H9 (cell line): ENCODE data around the gene TENM4. TPM values are rescaled to one million over a fixed set of nuclear protein-coding genes. Genes with fewer than 3 reads are reported as not detected.

Source experiments
- DNase-seq: peaks from one replicate; pipeline ENCODE4 v3.0.0-alpha.2; 2017
- H2AFZ ChIP-seq: one replicate; pipeline ENCODE4 v1.6.1; 2013; ENCODE audit warnings: mild to moderate bottlenecking, low read length, control low read depth, moderate library complexity
- H2AK5ac ChIP-seq: 2 replicates; pipeline ENCODE4 v1.6.1; 2013; ENCODE audit warnings: low read length, control low read depth, mixed read lengths; ENCODE audit not compliant: insufficient read length
- H2BK120ac ChIP-seq: one replicate; pipeline ENCODE4 v1.6.1; 2013; ENCODE audit warnings: low read depth, mild to moderate bottlenecking, low read length, control low read depth, inconsistent platforms; ENCODE audit not compliant: poor library complexity, severe bottlenecking
- H2BK12ac ChIP-seq: 2 replicates; pipeline ENCODE4 v1.6.1; 2013; ENCODE audit warnings: low read length, control low read depth, mixed read lengths, low read depth; ENCODE audit not compliant: insufficient read length
- H2BK15ac ChIP-seq: 2 replicates; pipeline ENCODE4 v1.6.1; 2013; ENCODE audit warnings: low read depth, low read length, control low read depth
- H2BK20ac ChIP-seq: one replicate; pipeline ENCODE4 v1.6.1; 2013; ENCODE audit warnings: low read depth, mild to moderate bottlenecking, low read length, control low read depth, inconsistent platforms; ENCODE audit not compliant: poor library complexity, severe bottlenecking
- H2BK5ac ChIP-seq: 2 replicates; pipeline ENCODE4 v1.6.1; 2013; ENCODE audit warnings: low read length, control low read depth, mixed read lengths; ENCODE audit not compliant: insufficient read length
- H3K14ac ChIP-seq: 2 replicates; pipeline ENCODE4 v1.6.1; 2013; ENCODE audit warnings: low read length, control low read depth; ENCODE audit not compliant: insufficient read depth
- H3K18ac ChIP-seq: 2 replicates; pipeline ENCODE4 v1.6.1; 2013; ENCODE audit warnings: low read depth, mild to moderate bottlenecking, mixed read lengths, low read length, control low read depth; ENCODE audit not compliant: insufficient read length
- H3K23ac ChIP-seq: 2 replicates; pipeline ENCODE4 v1.6.1; 2013; ENCODE audit warnings: low read length, control low read depth, mixed read lengths, low read depth; ENCODE audit not compliant: insufficient read length
- H3K23me2 ChIP-seq: 2 replicates; pipeline ENCODE4 v1.6.1; 2013; ENCODE audit warnings: low read depth, mild to moderate bottlenecking, mixed read lengths, low read length, control low read depth; ENCODE audit not compliant: insufficient read length, poor library complexity, severe bottlenecking
- H3K27ac ChIP-seq: 2 replicates; pipeline ENCODE4 v1.5.1; 2013; ENCODE audit warnings: low read length, control low read depth, mixed read lengths, low read depth; ENCODE audit not compliant: insufficient read length
- H3K27me3 ChIP-seq: 2 replicates; pipeline ENCODE4 v1.6.1; 2013; ENCODE audit warnings: low read length, control low read depth, inconsistent platforms; ENCODE audit not compliant: insufficient read depth
- H3K4ac ChIP-seq: 2 replicates; pipeline ENCODE4 v1.6.1; 2013; ENCODE audit warnings: low read depth, mild to moderate bottlenecking, control low read depth, inconsistent platforms, low read length, moderate library complexity
- H3K4me1 ChIP-seq: 2 replicates; pipeline ENCODE4 v1.6.1; 2013; ENCODE audit warnings: low read length, control low read depth, inconsistent platforms; ENCODE audit not compliant: insufficient read depth
- H3K4me2 ChIP-seq: 2 replicates; pipeline ENCODE4 v1.6.1; 2013; ENCODE audit warnings: low read length, control low read depth, mixed read lengths; ENCODE audit not compliant: insufficient read length, insufficient read depth
- H3K56ac ChIP-seq: 2 replicates; pipeline ENCODE4 v1.6.1; 2013; ENCODE audit warnings: low read depth, mild to moderate bottlenecking, mixed read lengths, low read length, control low read depth; ENCODE audit not compliant: insufficient read length
- H3K79me1 ChIP-seq: 2 replicates; pipeline ENCODE4 v1.6.1; 2013; ENCODE audit warnings: low read depth, mild to moderate bottlenecking, moderate library complexity, low read length, control low read depth, inconsistent platforms; ENCODE audit not compliant: insufficient read depth, poor library complexity, severe bottlenecking
- H3K79me2 ChIP-seq: 2 replicates; pipeline ENCODE4 v1.6.1; 2013; ENCODE audit warnings: low read length, control low read depth, inconsistent platforms; ENCODE audit not compliant: insufficient read depth
- H3K9ac ChIP-seq: 2 replicates; pipeline ENCODE4 v1.6.1; 2013; ENCODE audit warnings: low read length, control low read depth, mixed read lengths; ENCODE audit not compliant: insufficient read length; ENCODE audit errors: extremely low read depth
- H3K9me3 ChIP-seq: one replicate; pipeline ENCODE4 v1.6.1; 2013; ENCODE audit warnings: low read depth, low read length, inconsistent platforms; ENCODE audit not compliant: control insufficient read depth
- H3T11ph ChIP-seq: one replicate; pipeline ENCODE4 v1.6.1; 2013; ENCODE audit warnings: mild to moderate bottlenecking, low read length, control low read depth, inconsistent platforms
- H4K20me1 ChIP-seq: one replicate; pipeline ENCODE4 v1.6.1; 2013; ENCODE audit not compliant: control insufficient read depth, insufficient read length, insufficient read depth
- H4K5ac ChIP-seq: 2 replicates; pipeline ENCODE4 v1.6.1; 2013; ENCODE audit warnings: low read depth, mild to moderate bottlenecking, mixed read lengths, low read length, control low read depth; ENCODE audit not compliant: insufficient read length
- H4K8ac ChIP-seq: replicated peaks from 2 replicates; pipeline ENCODE4 v1.6.1; 2013; ENCODE audit warnings: low read length, control low read depth, mixed read lengths, low read depth; ENCODE audit not compliant: insufficient read length
- H4K91ac ChIP-seq: 2 replicates; pipeline ENCODE4 v1.6.1; 2013; ENCODE audit warnings: low read depth, mild to moderate bottlenecking, moderate library complexity, mixed read lengths, low read length, control low read depth; ENCODE audit not compliant: insufficient read length
- H3K27ac Mint-ChIP-seq, 3 experiments: 2 replicates in 2 of 3; 3 replicates in 1 of 3; pipeline ENCODE4 v1.8.0; 2020 to 2021; ENCODE audit warnings: mixed read lengths in 3 of 3, mild to moderate bottlenecking in 1 of 3, moderate library complexity in 1 of 3
- H3K27me3 Mint-ChIP-seq: 2 replicates; pipeline ENCODE4 v1.8.0; 2021; ENCODE audit warnings: low read depth, mild to moderate bottlenecking, moderate library complexity, mixed read lengths
- H3K36me3 Mint-ChIP-seq, 3 experiments: 2 replicates in 2 of 3; 3 replicates in 1 of 3; pipeline ENCODE4 v1.8.0; 2020 to 2021; ENCODE audit warnings: low read depth in 3 of 3, mixed read lengths in 3 of 3; ENCODE audit not compliant: insufficient read depth in 1 of 3
- H3K4me1 Mint-ChIP-seq, 2 experiments: 2 replicates each; pipeline ENCODE4 v1.8.0; 2020; ENCODE audit warnings: mixed read lengths in 2 of 2
- H3K4me3 Mint-ChIP-seq, 2 experiments: 2 replicates in 1 of 2; 3 replicates in 1 of 2; pipeline ENCODE4 v1.8.0; 2020 to 2021; ENCODE audit warnings: mild to moderate bottlenecking in 2 of 2, mixed read lengths in 2 of 2, moderate library complexity in 1 of 2
- H3K9me3 Mint-ChIP-seq, 2 experiments: 2 replicates in 1 of 2; 3 replicates in 1 of 2; pipeline ENCODE4 v1.8.0; 2020; ENCODE audit warnings: mild to moderate bottlenecking in 2 of 2, mixed read lengths in 2 of 2, moderate library complexity in 1 of 2
- CTCF ChIP-seq: fragments of 200-600 bp; sonication (generic); conservative IDR thresholded peaks from 3 replicates; pipeline ENCODE4 v1.8.0; 2021; ENCODE audit warnings: antibody characterized with exemption, mild to moderate bottlenecking
- total RNA-seq: library from RNA; stranded (reverse); gene quantifications from 2 replicates; pipeline ENCODE4 v1.2.1, GENCODE V29; 2021

TENM4 gene
- total RNA-seq, 1 experiment from 2014 or later, result 4.6 TPM

- H3K18ac ChIP-seq, result no peak overlapping the region
- H2BK5ac ChIP-seq, result no peak overlapping the region
- H2AK5ac ChIP-seq, result no peak overlapping the region
- no peaks in the 10 kb centered on the region for H3K9me3 ChIP-seq
- H2BK12ac ChIP-seq, result no peak overlapping the region
- no peaks in the 10 kb centered on the region for H3K79me1 ChIP-seq
- H4K91ac ChIP-seq, result no peak overlapping the region
- TF ChIP-seq CTCF, result no peak
- Mint-ChIP-seq H3K4me3 (no peak overlapping the region), H3K4me1 (peaks cover 8 to 10% of the 10 kb centered on the region in 2 experiments), H3K27me3 (peaks cover 2% of the 10 kb centered on the region; the same call in 1 of the 2 replicates), H3K27ac (no peak overlapping the region), H3K9me3 (no peaks in the 10 kb centered on the region), H3K36me3 (0 out of 7 replicates have a peak, but pooled peaks cover 0 to under 1% (median 0%) of the 10 kb centered on the region in 3 experiments)
- H4K5ac ChIP-seq, result no peak overlapping the region
- H4K20me1 ChIP-seq, result no peaks in the 10 kb centered on the region
- H3K14ac ChIP-seq, result no peak overlapping the region
- H3K79me2 ChIP-seq, result no peaks in the 10 kb centered on the region
- no peak overlapping the region for H2BK120ac ChIP-seq
- no peak overlapping the region for H4K8ac ChIP-seq
- no peak overlapping the region for H3K9ac ChIP-seq
- H3K56ac ChIP-seq, result no peak overlapping the region
- no peak overlapping the region for H3K23ac ChIP-seq
- H2BK20ac ChIP-seq, result no peak overlapping the region
- H2AFZ ChIP-seq, result no peak overlapping the region
- no peak overlapping the region for H2BK15ac ChIP-seq
- no peak overlapping the region for H3K4me2 ChIP-seq
- H3K4me1 ChIP-seq, result no peaks in the 10 kb centered on the region
- H3T11ph ChIP-seq, result no peak overlapping the region
- no peak overlapping the region for H3K27ac ChIP-seq
- no peaks in the 10 kb centered on the region for H3K23me2 ChIP-seq
- DNase-seq, result no peak
- no peaks in the 10 kb centered on the region for H3K27me3 ChIP-seq
- no peak overlapping the region for H3K4ac ChIP-seq
Observed at GRCh38 chr11:79290761-79291160, 150.1 kb downstream of the TENM4 start.
